Suppressor macrophage (primary cell): Measurements from ENCODE around the gene WBP1.
A peak's percentile ranks its signal among the peaks of the same experiment; 100 is the strongest.
"Not testable (repeated sequence)": the region's sequence is repeated elsewhere in the genome, so short reads cannot be mapped to it uniquely, and the experiment has no call there.

Experiments used
- DNase-seq, 4 experiments: peaks; one replicate each; pipeline ENCODE4 v3.0.0-alpha.2; 2020 to 2022

The WBP1 gene

DNA sequence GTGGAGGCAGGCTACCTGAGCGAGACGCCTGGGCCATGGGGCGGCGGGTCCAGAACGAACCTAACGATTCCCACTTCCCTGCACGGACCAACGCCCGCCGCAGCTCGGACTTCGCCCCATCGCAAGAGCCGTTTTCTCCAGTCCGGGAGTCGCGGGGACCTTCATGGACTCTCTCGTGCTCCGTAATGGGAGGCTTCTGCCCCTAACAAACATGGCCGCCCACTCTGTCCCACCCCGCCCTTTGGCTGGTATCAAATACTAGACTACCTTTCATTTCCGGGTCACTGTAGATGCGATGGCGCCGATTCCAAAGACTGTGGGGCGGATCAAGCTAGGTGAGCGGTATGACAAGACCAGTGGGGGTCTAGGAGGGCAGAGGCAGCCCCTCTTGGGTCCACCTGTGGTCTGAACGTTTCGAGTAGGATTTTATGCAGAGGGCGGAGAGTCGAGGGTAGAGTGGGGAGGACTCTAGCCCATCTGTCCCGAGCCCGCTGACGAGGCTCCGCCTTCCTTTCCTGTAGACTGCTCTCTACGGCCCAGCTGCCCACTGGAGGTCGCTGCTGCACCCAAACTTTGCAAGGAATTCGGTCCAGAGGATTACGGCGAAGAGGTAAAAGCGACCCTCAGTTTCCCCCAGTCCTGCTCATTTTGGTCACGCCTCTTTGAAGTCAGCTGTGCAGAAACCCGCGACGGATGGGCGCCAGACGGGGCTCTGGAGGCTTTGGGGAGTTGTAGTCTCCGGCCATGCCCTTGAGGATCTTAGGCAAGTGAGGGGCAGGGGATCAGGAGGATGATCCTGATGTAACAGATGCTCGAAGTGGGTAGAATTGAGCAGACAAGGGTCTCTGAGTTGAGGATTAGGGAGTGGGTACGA is 24.8 kb downstream of the WBP1 start, which contains the start of the genes CCDC142 and TTC31:
CCDC142 (minus strand) TSS at position 198 of the 874 bp plus-strand sequence; CDS start at position 37, 161 bp downstream.
TTC31 (plus strand) TSS at position 281 of the 874 bp plus-strand sequence; CDS start at position 296, 15 bp downstream.
- peak; percentile 96 to 97 (median 97) for DNase-seq

GRCh38 chr2:74483675-74484164 is 25.5 kb downstream of the WBP1 start:
- DNase-seq, result not testable (repeated sequence)

- DNase-seq, result no peak
These were observed 27.9 kb downstream of the WBP1 start for GRCh38 chr2:74486141-74486540.

DNA sequence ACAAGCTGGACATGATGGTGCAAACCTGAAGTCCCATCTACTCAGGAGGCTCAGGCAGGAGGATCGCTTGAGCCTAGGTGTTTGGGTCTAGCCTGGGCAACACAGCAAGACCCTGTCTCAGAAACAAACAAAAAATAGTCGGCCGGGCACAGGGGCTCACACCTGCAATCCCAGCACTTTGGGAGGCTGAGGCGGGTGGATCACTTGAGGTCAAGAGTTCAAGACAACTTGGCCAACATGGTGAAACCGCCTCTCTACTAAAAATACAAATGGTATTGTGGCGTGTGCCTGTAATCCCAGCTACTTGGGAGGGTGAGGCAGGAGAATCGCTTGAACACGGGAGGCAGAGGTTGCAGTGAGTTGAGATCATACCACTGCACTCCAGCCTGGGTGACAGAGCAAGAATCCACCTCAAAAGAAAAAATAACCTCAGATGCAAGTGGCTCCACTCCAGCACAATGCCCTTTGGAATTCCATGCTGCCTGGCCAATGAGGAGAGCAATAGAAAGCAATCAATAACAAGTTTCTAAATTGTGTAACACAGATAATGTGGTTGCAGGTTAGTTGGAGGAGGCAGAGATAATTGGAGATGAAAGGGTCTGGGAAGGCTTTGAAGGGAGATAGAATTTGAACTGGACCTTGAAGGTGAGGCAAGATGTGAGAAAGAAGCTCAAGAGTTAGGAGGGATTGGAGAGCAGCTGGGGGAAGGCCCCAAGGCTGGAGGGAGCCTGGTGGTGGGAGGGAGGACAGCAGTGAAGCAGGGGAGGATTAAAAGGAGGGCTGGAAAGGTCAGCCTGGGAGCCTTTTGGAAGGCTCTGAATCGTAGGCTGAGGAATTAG is 30.6 kb downstream of the WBP1 start:
- no peak for DNase-seq

DNA sequence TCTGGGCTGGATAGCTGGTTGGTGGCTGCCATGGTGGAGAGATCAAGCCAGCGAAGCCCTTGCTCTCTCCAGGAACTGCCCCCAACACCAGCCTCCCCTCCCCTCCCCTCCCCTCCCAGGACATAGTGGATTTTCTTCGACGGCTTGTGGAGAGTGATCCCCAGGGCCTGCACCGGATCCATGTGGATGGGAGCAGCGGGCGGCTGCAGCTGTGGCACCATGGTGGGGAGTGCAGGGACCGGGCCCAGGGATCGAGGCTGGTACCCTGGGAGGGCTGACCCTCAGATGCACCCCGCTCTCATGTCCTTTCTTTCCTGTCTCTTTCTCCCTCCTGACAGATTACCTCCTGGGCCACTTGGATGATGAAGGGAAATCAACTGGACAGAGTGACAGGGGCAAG is 31.7 kb downstream of the WBP1 start:
- DNase-seq, result no peak

DNA sequence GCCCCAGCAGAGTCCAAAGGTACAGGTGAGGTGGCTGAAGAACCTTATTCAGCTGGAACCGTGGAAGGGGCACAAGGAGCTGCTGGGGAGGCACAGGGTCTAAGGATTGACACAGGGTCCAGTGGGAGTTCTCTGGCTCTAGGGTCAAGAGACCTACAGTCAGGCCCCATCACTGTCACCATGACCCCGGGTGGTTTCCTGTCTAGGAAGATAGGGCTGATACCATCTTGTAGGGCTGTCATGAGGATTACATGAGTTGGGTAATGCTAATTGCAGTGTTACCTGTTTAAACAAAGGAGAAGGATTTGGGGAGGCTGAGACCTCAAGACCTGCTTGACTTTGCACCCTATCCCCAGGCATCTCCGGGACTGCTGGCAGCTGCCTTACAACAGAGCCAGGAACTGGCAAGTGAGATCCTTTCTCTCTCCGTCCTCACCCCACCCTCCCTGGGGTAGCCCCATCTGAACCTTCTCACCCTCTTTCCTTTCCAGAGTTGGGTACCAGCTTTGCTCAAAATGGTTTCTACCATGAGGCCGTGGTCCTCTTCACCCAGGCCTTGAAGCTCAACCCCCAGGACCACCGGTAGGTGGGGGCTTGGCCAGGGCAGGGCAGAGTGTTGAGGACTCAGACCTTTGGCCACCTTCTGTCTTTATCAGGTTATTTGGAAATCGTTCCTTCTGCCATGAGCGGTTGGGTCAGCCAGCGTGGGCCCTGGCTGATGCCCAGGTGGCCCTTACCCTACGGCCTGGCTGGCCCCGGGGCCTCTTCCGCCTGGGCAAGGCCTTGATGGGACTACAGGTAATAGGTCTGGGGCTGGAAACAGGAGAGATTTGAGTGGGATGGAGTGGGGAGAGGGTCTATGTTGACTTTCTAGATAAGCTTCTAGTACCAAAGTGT is 33.7 kb downstream of the WBP1 start:
- DNase-seq, result no peak

DNA sequence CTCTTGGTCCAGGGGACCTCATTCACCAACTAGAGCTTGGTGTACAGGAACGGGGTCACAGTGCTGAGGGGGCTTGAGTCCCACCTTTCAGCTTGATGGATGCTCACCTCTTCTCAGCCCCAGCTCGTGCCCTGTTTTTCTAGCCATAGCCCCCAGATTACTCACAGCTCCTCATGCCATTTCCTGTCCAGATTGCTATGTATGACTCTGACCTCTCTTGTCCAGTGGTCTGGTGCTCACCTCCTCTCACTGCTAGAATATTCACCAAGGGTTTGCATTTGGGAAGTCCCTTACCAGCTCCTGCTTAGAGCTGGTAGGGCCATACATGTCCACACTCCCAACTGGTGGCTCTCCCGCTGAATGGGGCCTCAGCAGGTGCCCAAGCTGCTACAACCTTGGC is 35.3 kb downstream of the WBP1 start:
- DNase-seq, result no peak

GRCh38 chr2:74495440-74495839 is 37.2 kb downstream of the WBP1 start:
- no peak for DNase-seq

DNA sequence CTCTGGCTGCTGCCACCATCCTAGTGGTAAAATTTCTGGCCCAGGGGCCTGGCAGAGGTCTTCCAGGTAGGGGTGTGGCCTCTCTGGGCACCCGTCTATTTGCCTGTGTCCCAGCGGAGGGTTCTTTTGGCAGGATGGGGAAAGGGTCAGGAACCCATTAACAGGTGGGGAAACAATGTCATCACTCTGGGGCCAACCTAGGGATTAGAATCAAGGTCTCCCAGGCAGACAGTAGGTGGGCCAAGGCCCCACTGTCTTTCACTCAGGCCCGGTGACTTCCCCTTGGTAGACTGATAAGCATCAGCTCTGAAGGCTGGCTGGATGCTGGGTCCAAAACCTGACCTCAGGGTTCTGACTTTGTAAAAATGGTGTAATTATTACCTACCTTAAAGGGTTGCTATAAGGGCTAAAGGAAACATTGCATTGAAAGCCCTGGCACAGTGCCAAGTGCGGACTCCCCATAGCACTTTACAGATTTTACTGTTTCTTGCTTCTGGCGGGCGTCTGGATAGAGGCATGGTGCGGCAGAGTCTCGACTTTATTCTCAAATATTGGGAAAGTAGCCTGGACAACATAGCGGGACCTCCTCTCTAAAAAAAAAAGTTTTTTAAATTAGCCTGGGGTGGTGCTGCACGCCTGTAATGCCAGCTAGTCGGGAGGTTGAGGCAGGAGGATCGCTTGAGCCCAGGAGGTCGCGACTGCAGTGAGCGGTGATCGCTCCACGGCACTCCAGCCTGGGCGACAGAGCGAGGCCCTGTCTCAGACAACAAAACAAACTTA is 38.9 kb downstream of the WBP1 start:
- DNase-seq, result no peak

DNA sequence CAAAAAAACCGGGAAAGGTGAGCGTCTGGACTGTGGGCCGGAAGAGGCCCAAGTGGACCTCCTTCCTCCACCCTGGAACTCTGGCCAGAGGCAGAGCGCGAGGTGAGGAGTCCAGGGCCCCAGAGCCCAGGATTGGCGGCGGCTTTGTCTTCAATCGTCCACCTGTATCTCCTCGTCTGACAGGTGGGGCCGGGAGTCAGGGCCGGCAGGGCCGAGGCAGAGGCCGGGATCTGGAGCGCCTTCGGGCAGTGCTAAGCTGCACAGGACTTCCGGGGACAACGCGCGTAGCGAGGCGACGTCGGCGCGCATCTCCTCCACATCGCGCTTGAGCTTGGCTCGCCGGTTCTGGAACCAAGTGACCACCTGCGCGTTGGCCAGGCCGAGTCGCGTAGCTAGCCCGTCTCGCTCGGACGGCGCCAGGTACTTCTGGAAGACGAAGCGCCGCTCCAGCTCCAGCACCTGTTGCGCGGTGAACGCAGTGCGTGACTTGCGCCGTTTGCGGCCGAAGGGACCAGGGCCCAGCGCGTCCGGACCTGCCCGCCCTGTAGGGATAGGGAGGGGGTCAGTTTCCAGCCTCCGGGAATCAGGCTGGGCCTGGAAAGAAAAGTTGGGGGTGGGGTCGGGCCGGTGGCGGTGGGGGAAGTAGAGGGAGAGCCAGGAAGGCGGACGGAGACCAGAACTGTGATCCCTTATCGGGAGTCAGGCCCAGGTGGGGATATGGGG is 39.7 kb downstream of the WBP1 start:
- DNase-seq, result peak in 3 of 4 experiments; percentile 25 to 51 (median 36)

- peak; percentile 44 to 68 (median 64) for DNase-seq
These were observed 40.4 kb downstream of the WBP1 start for GRCh38 chr2:74498500-74499266.

DNA sequence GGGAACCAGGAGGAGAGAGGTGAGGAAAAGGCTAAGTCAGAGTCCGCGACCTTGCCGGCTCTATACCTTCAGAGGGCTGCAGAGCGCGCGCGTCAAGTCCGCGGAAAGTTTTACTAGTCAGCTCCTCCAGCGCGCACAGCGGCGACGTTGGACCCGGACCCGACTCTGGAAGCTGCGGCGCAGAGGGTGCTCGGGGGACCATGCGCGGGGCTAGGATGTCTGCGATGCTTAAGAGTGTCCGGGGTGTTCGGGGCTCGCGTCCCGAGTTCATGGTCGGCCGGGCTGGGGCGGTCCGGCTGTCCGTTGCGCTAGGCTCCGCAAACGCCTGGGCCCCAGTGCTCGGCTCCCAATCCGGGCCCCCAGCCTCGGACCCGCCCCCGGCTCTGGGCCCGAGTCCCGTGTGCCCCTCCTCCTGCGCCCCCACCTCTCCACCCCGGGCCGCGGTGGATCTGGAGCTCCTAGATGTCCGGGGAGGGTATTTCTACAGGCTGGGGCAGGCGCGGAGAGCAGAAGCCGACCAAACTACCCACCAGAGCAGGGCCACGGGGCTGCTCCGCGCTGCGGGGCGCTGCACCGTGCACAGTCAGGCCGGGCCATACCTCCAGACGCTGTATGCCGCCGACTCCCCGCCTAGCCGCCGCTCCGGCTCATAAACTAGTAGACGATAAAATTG is 41.2 kb downstream of the WBP1 start, which contains the start of gene LBX2:
LBX2 (minus strand) TSS at position 337 of the 673 bp plus-strand sequence; CDS start at position 271, 66 bp downstream.
- DNase-seq, result peak in 3 of 4 experiments; percentile 28 to 52 (median 36)

GRCh38 chr2:74499940-74500577 is 41.8 kb downstream of the WBP1 start:
- no peak for DNase-seq

- DNase-seq, result no peak
These were observed 42.3 kb downstream of the WBP1 start for GRCh38 chr2:74500578-74500946.

DNA sequence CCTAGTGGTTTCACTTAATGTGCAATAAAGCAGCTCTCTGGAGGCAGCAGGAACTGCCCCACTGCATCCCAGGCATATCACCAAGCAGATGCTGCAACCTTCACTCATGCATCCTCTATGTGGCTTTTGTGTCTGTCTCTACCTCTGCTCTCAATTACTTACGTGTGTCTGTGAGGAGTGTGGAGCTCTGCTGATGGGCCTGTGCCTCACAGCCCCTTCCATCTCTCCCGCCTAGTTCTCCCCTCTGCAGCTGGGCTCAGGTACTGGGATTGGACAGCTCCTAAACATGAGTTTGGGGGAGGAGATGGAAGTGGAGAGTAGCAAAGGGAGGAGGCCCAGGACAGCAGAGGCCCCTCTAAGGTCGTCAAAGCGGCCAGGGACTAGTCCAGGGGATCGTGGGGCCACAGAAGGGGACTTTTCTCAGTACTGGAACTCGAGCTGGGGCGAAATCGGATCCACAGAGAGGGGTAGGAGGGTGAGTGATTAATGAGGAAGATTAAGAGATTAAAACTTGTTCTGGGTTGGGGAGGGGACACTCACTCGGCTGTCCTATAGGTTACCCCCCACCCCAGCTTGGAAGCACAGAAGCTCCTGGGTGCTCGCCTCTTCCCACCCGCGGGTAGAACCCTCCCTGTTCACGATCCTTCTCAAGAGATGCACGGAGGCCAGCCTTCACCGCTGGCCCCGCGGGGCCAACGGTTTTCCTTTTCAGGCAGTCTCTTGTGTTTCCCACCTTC is 43.3 kb downstream of the WBP1 start:
- no peak for DNase-seq

GRCh38 chr2:74502147-74502719 is 44.0 kb downstream of the WBP1 start:
- DNase-seq, result peak in 3 of 4 experiments; percentile 36 to 56 (median 51)
